PFSK-1 (cell line): ENCODE measurements around the gene NPPB.

ENCODE experiments used
- FOXP2 ChIP-seq: optimal IDR thresholded peaks from 2 replicates; pipeline ENCODE3; 2011; ENCODE audit warnings: borderline replicate concordance, control low read depth, inconsistent platforms; ENCODE audit not compliant: insufficient read depth; ENCODE audit errors: extremely low read length, extremely low read depth
- POLR2AphosphoS5 ChIP-seq: IDR thresholded peaks from 2 replicates; pipeline ENCODE4 v1.6.1; 2012; ENCODE audit warnings: low read depth, mild to moderate bottlenecking, control low read depth, low read length, moderate library complexity
- SIN3A ChIP-seq: IDR thresholded peaks from 2 replicates; pipeline ENCODE4 v1.6.1; 2012; ENCODE audit warnings: mild to moderate bottlenecking, low read length, moderate library complexity, borderline replicate concordance; ENCODE audit not compliant: insufficient read depth
- TAF1 ChIP-seq: IDR thresholded peaks from 2 replicates; pipeline ENCODE4 v1.6.1; 2012; ENCODE audit warnings: low read length, control low read depth, borderline replicate concordance; ENCODE audit not compliant: insufficient read depth
- TF ChIP-seq, protein P1 (sequence below), 2 experiments: IDR thresholded peaks; 2 replicates each; pipeline versions ENCODE4 v1.6.1 to v1.8.0; 2011 to 2012; ENCODE audit warnings: low read depth in 2 of 2, low read length in 2 of 2, control low read depth in 1 of 2, inconsistent platforms in 1 of 2, mild to moderate bottlenecking in 1 of 2, moderate library complexity in 1 of 2; ENCODE audit not compliant: insufficient read depth in 1 of 2

Gene NPPB

GRCh38 chr1:11874624-11875023 is 15.9 kb upstream of the NPPB start:
- TF ChIP-seq TAF1 (no peak), SIN3A (no peak), POLR2AphosphoS5 (no peak), FOXP2 (no peak)
- TF ChIP-seq, protein P1, sequence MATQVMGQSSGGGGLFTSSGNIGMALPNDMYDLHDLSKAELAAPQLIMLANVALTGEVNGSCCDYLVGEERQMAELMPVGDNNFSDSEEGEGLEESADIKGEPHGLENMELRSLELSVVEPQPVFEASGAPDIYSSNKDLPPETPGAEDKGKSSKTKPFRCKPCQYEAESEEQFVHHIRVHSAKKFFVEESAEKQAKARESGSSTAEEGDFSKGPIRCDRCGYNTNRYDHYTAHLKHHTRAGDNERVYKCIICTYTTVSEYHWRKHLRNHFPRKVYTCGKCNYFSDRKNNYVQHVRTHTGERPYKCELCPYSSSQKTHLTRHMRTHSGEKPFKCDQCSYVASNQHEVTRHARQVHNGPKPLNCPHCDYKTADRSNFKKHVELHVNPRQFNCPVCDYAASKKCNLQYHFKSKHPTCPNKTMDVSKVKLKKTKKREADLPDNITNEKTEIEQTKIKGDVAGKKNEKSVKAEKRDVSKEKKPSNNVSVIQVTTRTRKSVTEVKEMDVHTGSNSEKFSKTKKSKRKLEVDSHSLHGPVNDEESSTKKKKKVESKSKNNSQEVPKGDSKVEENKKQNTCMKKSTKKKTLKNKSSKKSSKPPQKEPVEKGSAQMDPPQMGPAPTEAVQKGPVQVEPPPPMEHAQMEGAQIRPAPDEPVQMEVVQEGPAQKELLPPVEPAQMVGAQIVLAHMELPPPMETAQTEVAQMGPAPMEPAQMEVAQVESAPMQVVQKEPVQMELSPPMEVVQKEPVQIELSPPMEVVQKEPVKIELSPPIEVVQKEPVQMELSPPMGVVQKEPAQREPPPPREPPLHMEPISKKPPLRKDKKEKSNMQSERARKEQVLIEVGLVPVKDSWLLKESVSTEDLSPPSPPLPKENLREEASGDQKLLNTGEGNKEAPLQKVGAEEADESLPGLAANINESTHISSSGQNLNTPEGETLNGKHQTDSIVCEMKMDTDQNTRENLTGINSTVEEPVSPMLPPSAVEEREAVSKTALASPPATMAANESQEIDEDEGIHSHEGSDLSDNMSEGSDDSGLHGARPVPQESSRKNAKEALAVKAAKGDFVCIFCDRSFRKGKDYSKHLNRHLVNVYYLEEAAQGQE (IDR thresholded peaks at IDR 0.05; ENCODE audit: insufficient read depth in 1 of 2, low read depth in 2 of 2, low read length in 2 of 2), result no peak

- no peak for TF ChIP-seq FOXP2
- no peak for TF ChIP-seq TAF1
- TF ChIP-seq, protein P1 (IDR thresholded peaks at IDR 0.05; ENCODE audit: insufficient read depth in 1 of 2, low read depth in 2 of 2, low read length in 2 of 2), result no peak
- TF ChIP-seq SIN3A, result no peak
- TF ChIP-seq POLR2AphosphoS5, result no peak
Measured at GRCh38 chr1:11874258-11874562, 15.5 kb upstream of the NPPB start.

- TF ChIP-seq FOXP2 (no peak), SIN3A (no peak)
Measured at GRCh38 chr1:11873395-11874257, 14.9 kb upstream of the NPPB start.

DNA sequence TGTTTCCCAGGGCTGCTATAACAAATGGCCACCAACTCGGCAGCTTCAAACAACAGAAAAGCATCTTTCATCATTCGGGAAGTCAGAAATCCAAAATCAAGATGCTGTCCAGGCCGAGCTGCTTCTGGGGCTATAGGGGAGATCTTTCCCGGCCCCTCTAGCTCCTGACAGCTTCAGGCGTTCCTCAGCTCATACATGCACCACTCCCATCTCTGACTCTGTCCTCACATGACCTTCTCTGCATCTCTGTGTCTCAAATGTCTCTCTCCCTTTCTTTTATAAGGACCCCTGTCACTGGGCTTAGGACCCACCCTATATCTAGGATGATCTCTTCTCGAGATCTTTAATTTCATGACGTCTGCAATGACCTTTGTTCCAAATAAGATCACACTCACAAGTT is 13.8 kb upstream of the NPPB start:
- TF ChIP-seq FOXP2 (no peak), POLR2AphosphoS5 (no peak), SIN3A (no peak), TAF1 (no peak)
- TF ChIP-seq, protein P1 (IDR thresholded peaks at IDR 0.05; ENCODE audit: insufficient read depth in 1 of 2, low read depth in 2 of 2, low read length in 2 of 2), result no peak

- no peak for TF ChIP-seq FOXP2
- no peak for TF ChIP-seq TAF1
- TF ChIP-seq, protein P1 (IDR thresholded peaks at IDR 0.05; ENCODE audit: insufficient read depth in 1 of 2, low read depth in 2 of 2, low read length in 2 of 2), result no peak
- TF ChIP-seq POLR2AphosphoS5, result no peak
- TF ChIP-seq SIN3A, result no peak
Measured at GRCh38 chr1:11869650-11870207, 11.0 kb upstream of the NPPB start.
